Mesenchymal stem cell (in vitro differentiated cells and primary cell): ENCODE data around the gene ZNF768.

Experiments
- DNase-seq: peaks from one replicate; pipeline ENCODE4 v3.0.0-alpha.2; 2013
- H2AFZ ChIP-seq: one replicate; pipeline ENCODE4 v1.6.1; 2013; ENCODE audit warnings: low read depth, mild to moderate bottlenecking, control low read depth, inconsistent platforms, low read length, moderate library complexity
- H2AK5ac ChIP-seq: 2 replicates; pipeline ENCODE4 v1.6.1; 2013; ENCODE audit warnings: low read length, moderate library complexity, mild to moderate bottlenecking, inconsistent platforms; ENCODE audit not compliant: severe bottlenecking
- H2BK120ac ChIP-seq: one replicate; pipeline ENCODE4 v1.6.1; 2013; ENCODE audit warnings: low read depth, mild to moderate bottlenecking, inconsistent platforms, low read length, moderate library complexity
- H2BK12ac ChIP-seq, 2 experiments: one replicate each; pipeline ENCODE4 v1.6.1; 2013; ENCODE audit warnings: inconsistent platforms in 2 of 2, low read length in 2 of 2, mild to moderate bottlenecking in 2 of 2, moderate library complexity in 2 of 2, control low read depth in 1 of 2
- H2BK15ac ChIP-seq: one replicate; pipeline ENCODE4 v1.6.1; 2013; ENCODE audit warnings: mild to moderate bottlenecking, low read depth, inconsistent platforms; ENCODE audit not compliant: poor library complexity, severe bottlenecking
- H2BK5ac ChIP-seq: 2 replicates; pipeline ENCODE4 v1.6.1; 2013; ENCODE audit warnings: low read depth, mild to moderate bottlenecking, low read length, control low read depth, inconsistent platforms; ENCODE audit not compliant: poor library complexity, severe bottlenecking
- H3K14ac ChIP-seq, 2 experiments: one replicate each; pipeline ENCODE4 v1.6.1; 2013; ENCODE audit warnings: inconsistent platforms in 2 of 2, low read length in 2 of 2, control low read depth in 1 of 2, mild to moderate bottlenecking in 1 of 2, moderate library complexity in 1 of 2
- H3K18ac ChIP-seq, 2 experiments: one replicate each; pipeline ENCODE4 v1.6.1; 2013; ENCODE audit warnings: inconsistent platforms in 2 of 2, low read length in 2 of 2, control low read depth in 1 of 2, low read depth in 1 of 2, mild to moderate bottlenecking in 1 of 2
- H3K23ac ChIP-seq, 2 experiments: one replicate each; pipeline ENCODE4 v1.6.1; 2013; ENCODE audit warnings: inconsistent platforms in 2 of 2, low read length in 2 of 2, mild to moderate bottlenecking in 2 of 2, moderate library complexity in 2 of 2, control low read depth in 1 of 2
- H3K27ac ChIP-seq: 2 replicates; pipeline ENCODE4 v1.5.1; 2013; ENCODE audit warnings: mild to moderate bottlenecking, moderate library complexity, low read length, control low read depth, inconsistent platforms; ENCODE audit not compliant: poor library complexity, severe bottlenecking
- H3K27me3 ChIP-seq, 2 experiments: 2 replicates each; pipeline versions ENCODE4 v1.6.1 to v1.7.0; 2013; ENCODE audit warnings: low read length in 2 of 2, mild to moderate bottlenecking in 2 of 2, moderate library complexity in 2 of 2, control low read depth in 1 of 2, inconsistent platforms in 1 of 2; ENCODE audit not compliant: control insufficient read depth in 1 of 2, insufficient read depth in 1 of 2
- H3K36me3 ChIP-seq, 2 experiments: 2 replicates each; pipeline versions ENCODE4 v1.6.1 to v1.7.0; 2013; ENCODE audit warnings: low read length in 2 of 2, control low read depth in 1 of 2, inconsistent platforms in 1 of 2, low read depth in 1 of 2, mild to moderate bottlenecking in 1 of 2; ENCODE audit not compliant: insufficient read depth in 2 of 2, control insufficient read depth in 1 of 2
- H3K4ac ChIP-seq, 2 experiments: one replicate each; pipeline ENCODE4 v1.6.1; 2013; ENCODE audit warnings: inconsistent platforms in 2 of 2, low read length in 2 of 2, mild to moderate bottlenecking in 2 of 2, moderate library complexity in 2 of 2, control low read depth in 1 of 2, low read depth in 1 of 2
- H3K4me1 ChIP-seq: 2 replicates; pipeline ENCODE4 v1.6.1; 2013; ENCODE audit warnings: low read depth, low read length, control low read depth; ENCODE audit not compliant: control insufficient read depth, insufficient read depth
- H3K4me2 ChIP-seq: 2 replicates; pipeline ENCODE4 v1.6.1; 2013; ENCODE audit warnings: low read length, mild to moderate bottlenecking, inconsistent platforms; ENCODE audit not compliant: poor library complexity, severe bottlenecking
- H3K4me3 ChIP-seq, 2 experiments: 2 replicates each; pipeline versions ENCODE4 v1.5.1 to v1.7.0; 2013; ENCODE audit warnings: low read length in 2 of 2, mild to moderate bottlenecking in 2 of 2, control low read depth in 1 of 2, low read depth in 1 of 2; ENCODE audit not compliant: insufficient read depth in 1 of 2
- H3K79me1 ChIP-seq: replicated peaks from 2 replicates; pipeline ENCODE4 v1.6.1; 2013; ENCODE audit warnings: mild to moderate bottlenecking, control low read depth, low read length, inconsistent platforms; ENCODE audit not compliant: poor library complexity, severe bottlenecking
- H3K9ac ChIP-seq: 2 replicates; pipeline ENCODE4 v1.7.0; 2013; ENCODE audit warnings: mild to moderate bottlenecking, low read length, moderate library complexity
- H3K9me3 ChIP-seq: 2 replicates; pipeline ENCODE4 v1.7.0; 2013; ENCODE audit warnings: mild to moderate bottlenecking, low read length; ENCODE audit not compliant: control insufficient read depth
- H4K8ac ChIP-seq: one replicate; pipeline ENCODE4 v1.6.1; 2013; ENCODE audit warnings: inconsistent platforms, mild to moderate bottlenecking, low read length, moderate library complexity
- H4K91ac ChIP-seq: one replicate; pipeline ENCODE4 v1.6.1; 2013; ENCODE audit warnings: mild to moderate bottlenecking, low read length, inconsistent platforms
- WGBS: methylation state at CpG from one replicate; pipeline ENCODE4 v1.1.7; 2013; ENCODE audit warnings: mixed read lengths; 5-methylcytosine and 5-hydroxymethylcytosine counted together

Gene ZNF768

GRCh38 chr16:30570636-30571444 lies 44.5 kb upstream of the ZNF768 start:
- H3K14ac ChIP-seq = peak overlapping the region in 1 of 2 experiments; percentile 8
- peak overlapping the region; percentile 66 to 89 for H3K4me3 ChIP-seq
- H2BK15ac ChIP-seq = peak overlapping the region; percentile 26
- 11% methylated on average over 13 of the region's 22 CpGs for WGBS
- peak overlapping the region; percentile 81 for H2BK120ac ChIP-seq
- H3K36me3 ChIP-seq = peaks cover 0 to 9% of the 10 kb centered on the region in 2 experiments
- no peak overlapping the region for H2AK5ac ChIP-seq
- peaks cover 13% of the 10 kb centered on the region for H3K4me1 ChIP-seq
- peak overlapping the region; percentile 85 to 91 for H3K18ac ChIP-seq
- H4K8ac ChIP-seq = peak overlapping the region; percentile 95
- no peaks in the 10 kb centered on the region for H3K9me3 ChIP-seq
- no peak overlapping the region for H2BK5ac ChIP-seq
- DNase-seq = peak; percentile 65
- peak overlapping the region; percentile 92 for H3K9ac ChIP-seq
- H3K27me3 ChIP-seq = peaks cover 0 to 2% of the 10 kb centered on the region in 2 experiments
- H4K91ac ChIP-seq = peak overlapping the region; percentile 73
- H2AFZ ChIP-seq = peak overlapping the region; percentile 83
- peak overlapping the region; percentile 84 to 90 for H3K4ac ChIP-seq
- H3K23ac ChIP-seq = peak overlapping the region in 1 of 2 experiments; percentile 29
- peaks cover 13% of the 10 kb centered on the region for H3K79me1 ChIP-seq
- peak overlapping the region in 1 of 2 experiments; percentile 19 for H2BK12ac ChIP-seq
- H3K4me2 ChIP-seq = peak overlapping the region; percentile 94
- peak overlapping the region; percentile 43 for H3K27ac ChIP-seq

GRCh38 chr16:30569746-30570635 lies 43.6 kb upstream of the ZNF768 start:
- peak overlapping the region; percentile 33 for H2BK15ac ChIP-seq

GRCh38 chr16:30569281-30569680 lies 42.9 kb upstream of the ZNF768 start:
- peaks cover 12% of the 10 kb centered on the region for H3K79me1 ChIP-seq
- peaks cover 13% of the 10 kb centered on the region for H3K4me1 ChIP-seq
- H3K9me3 ChIP-seq = no peaks in the 10 kb centered on the region
- H3K36me3 ChIP-seq = peaks cover 0 to 9% of the 10 kb centered on the region in 2 experiments
- H2AFZ ChIP-seq = no peak overlapping the region
- WGBS = 94% methylated on average over 2 of the region's 3 CpGs
- H3K4me2 ChIP-seq = no peak overlapping the region
- H3K9ac ChIP-seq = no peak overlapping the region
- H4K91ac ChIP-seq = no peak overlapping the region
- no peak overlapping the region for H3K27ac ChIP-seq
- H3K4ac ChIP-seq = no peak overlapping the region
- H2BK12ac ChIP-seq = peak overlapping the region in 1 of 2 experiments; percentile 42
- no peak overlapping the region for H3K18ac ChIP-seq
- no peak overlapping the region for H2BK120ac ChIP-seq
- DNase-seq = no peak
- H3K14ac ChIP-seq = no peak overlapping the region
- no peak overlapping the region for H3K23ac ChIP-seq
- H3K27me3 ChIP-seq = peaks cover 0 to 5% of the 10 kb centered on the region in 2 experiments
- no peak overlapping the region for H4K8ac ChIP-seq
- peak overlapping the region; percentile 46 for H2BK15ac ChIP-seq
- H2AK5ac ChIP-seq = no peak overlapping the region
- H2BK5ac ChIP-seq = no peak overlapping the region
- no peak overlapping the region for H3K4me3 ChIP-seq

More at GRCh38 chr16:30569746-30570635, 43.6 kb upstream of the ZNF768 start:
- Histone ChIP-seq H3K9ac (no peak overlapping the region), H3K18ac (peak overlapping the region; percentile 27 to 70), H3K27ac (no peak overlapping the region), H3K14ac (no peak overlapping the region), H4K91ac (peak overlapping the region; percentile 78), H3K9me3 (no peaks in the 10 kb centered on the region), H2BK120ac (peak overlapping the region; percentile 23), H2BK12ac (peak overlapping the region in 1 of 2 experiments; percentile 87), H4K8ac (peak overlapping the region; percentile 67), H3K4ac (peak overlapping the region in 1 of 2 experiments; percentile 45), H2AFZ (no peak overlapping the region), H3K27me3 (peaks cover 0 to 5% of the 10 kb centered on the region in 2 experiments), H2AK5ac (no peak overlapping the region), H3K4me1 (peaks cover 13% of the 10 kb centered on the region), H3K36me3 (peaks cover 0 to 9% of the 10 kb centered on the region in 2 experiments), H3K23ac (peak overlapping the region in 1 of 2 experiments; percentile 11), H3K4me2 (no peak overlapping the region), H3K79me1 (peaks cover 12% of the 10 kb centered on the region), H3K4me3 (no peak overlapping the region), H2BK5ac (no peak overlapping the region)
- WGBS = 97% methylated on average over 42 of the region's 44 CpGs
- DNase-seq = peak; percentile 17
